Measurements from ENCODE around the gene ADGRG3.

- TF ChIP-seq CTCF (IDR thresholded peaks at IDR 0.05 in 2 of 3, conservative IDR thresholded peaks at IDR 0.05 in 1 of 3; ENCODE audit: control insufficient read depth in 2 of 3, extremely low read depth in 1 of 3, insufficient read depth in 1 of 3, low read depth in 3 of 3, low read length in 3 of 3) (no peak), CHD1 (IDR thresholded peaks at IDR 0.05; ENCODE audit: low read depth, low read length) (no peak), POLR2AphosphoS5 (IDR thresholded peaks at IDR 0.05; ENCODE audit: low read length) (no peak)
Observed at GRCh38 chr16:57714047-57714446, 45.9 kb downstream of the ADGRG3 start.
